Upper lobe of right lung (tissue), 1 donor: ENCODE results near the gene CGNL1. TPM values are rescaled to one million over a fixed set of nuclear protein-coding genes. Genes with fewer than 3 reads are reported as not detected.
A peak's percentile ranks its signal among the peaks of the same experiment; 100 is the strongest.

Experiments
- ATAC-seq: fragments of 200-7000 bp; cut with Tn5 transposase; one replicate; pipeline ENCODE4 v1.9.1; 2020; ENCODE audit warnings: mild to moderate bottlenecking, moderate library complexity
- DNase-seq: peaks from one replicate; pipeline ENCODE4 v3.0.0-alpha.2; 2020
- H3K27ac ChIP-seq: fragments of 200-600 bp; one replicate; pipeline ENCODE4 v1.8.0; 2022
- H3K27me3 ChIP-seq: fragments of 200-600 bp; one replicate; pipeline ENCODE4 v1.8.0; 2022; ENCODE audit warnings: mild to moderate bottlenecking
- H3K36me3 ChIP-seq: fragments of 200-600 bp; one replicate; pipeline ENCODE4 v1.8.0; 2022
- H3K4me1 ChIP-seq: fragments of 200-600 bp; one replicate; pipeline ENCODE4 v1.8.0; 2022
- H3K4me3 ChIP-seq: fragments of 200-600 bp; one replicate; pipeline ENCODE4 v1.8.0; 2022; ENCODE audit warnings: mild to moderate bottlenecking
- H3K9me3 ChIP-seq: fragments of 200-600 bp; one replicate; pipeline ENCODE4 v1.8.0; 2022
- CTCF ChIP-seq: fragments of 200-600 bp; IDR thresholded peaks from one replicate; pipeline ENCODE4 v1.8.0; 2022; ENCODE audit warnings: antibody characterized with exemption
- intact Hi-C: fragments of 100-400 bp; cut with DNase I; formaldehyde crosslinking; loops from one replicate; pipeline ENCODE4 v1.11.0; 2022
- total RNA-seq: library from RNA; stranded (reverse); fragmentation: NEBNext Ultra II Directional; extraction: Animal tissue kit (Norgen Biotek cat#: 25700); gene quantifications from one replicate; pipeline ENCODE4 v1.2.1, GENCODE V29; 2021
- donor health status: DM: no; HTN: yes; CAD: no; lungs with severe emphysema.

The CGNL1 gene
- total RNA-seq, 1 donor from 2014 or later = 54.9 TPM

GRCh38 chr15:57540736-57541135, 164.4 kb downstream of the CGNL1 start:
- H3K4me3 ChIP-seq = no peak overlapping the region
- no peak for TF ChIP-seq CTCF
- no peak for DNase-seq
- no peak overlapping the region for H3K27ac ChIP-seq
- H3K27me3 ChIP-seq = no peaks in the 10 kb centered on the region
- intact Hi-C loops = no loop called here
- H3K4me1 ChIP-seq = no peaks in the 10 kb centered on the region
- H3K36me3 ChIP-seq = no peaks in the 10 kb centered on the region
- no peak for ATAC-seq
- no peaks in the 10 kb centered on the region for H3K9me3 ChIP-seq

GRCh38 chr15:57541271-57541670, 165.0 kb downstream of the CGNL1 start:
- H3K4me3 ChIP-seq = no peak overlapping the region
- H3K4me1 ChIP-seq = no peaks in the 10 kb centered on the region
- ATAC-seq (no peak), DNase-seq (no peak)
- no peaks in the 10 kb centered on the region for H3K27me3 ChIP-seq
- no peak for TF ChIP-seq CTCF
- no peaks in the 10 kb centered on the region for H3K36me3 ChIP-seq
- no peaks in the 10 kb centered on the region for H3K9me3 ChIP-seq
- H3K27ac ChIP-seq = no peak overlapping the region
- intact Hi-C loops = no loop called here

- Histone ChIP-seq H3K36me3 (no peaks in the 10 kb centered on the region), H3K9me3 (no peaks in the 10 kb centered on the region), H3K4me1 (no peaks in the 10 kb centered on the region), H3K4me3 (no peak overlapping the region), H3K27me3 (no peaks in the 10 kb centered on the region), H3K27ac (no peak overlapping the region)
- DNase-seq = no peak
- peak; percentile 81 for TF ChIP-seq CTCF
- intact Hi-C loops = no loop called here
- peak; percentile 69 for ATAC-seq
Measured at GRCh38 chr15:57541805-57542504, 165.7 kb downstream of the CGNL1 start.

GRCh38 chr15:57542505-57542817, 166.2 kb downstream of the CGNL1 start:
- no peaks in the 10 kb centered on the region for H3K27me3 ChIP-seq
- intact Hi-C loops = no loop called here
- no peak overlapping the region for H3K27ac ChIP-seq
- ATAC-seq (no peak), DNase-seq (no peak)
- no peaks in the 10 kb centered on the region for H3K4me1 ChIP-seq
- H3K9me3 ChIP-seq = no peaks in the 10 kb centered on the region
- no peak for TF ChIP-seq CTCF
- H3K4me3 ChIP-seq = no peak overlapping the region
- no peaks in the 10 kb centered on the region for H3K36me3 ChIP-seq

GRCh38 chr15:57544848-57545480, 168.7 kb downstream of the CGNL1 start:
- no peaks in the 10 kb centered on the region for H3K4me1 ChIP-seq
- H3K9me3 ChIP-seq = no peaks in the 10 kb centered on the region
- no peak overlapping the region for H3K4me3 ChIP-seq
- no peak overlapping the region for H3K27ac ChIP-seq
- DNase-seq (no peak), ATAC-seq (no peak)
- intact Hi-C loops = no loop called here
- no peak for TF ChIP-seq CTCF
- H3K36me3 ChIP-seq = no peaks in the 10 kb centered on the region
- H3K27me3 ChIP-seq = no peaks in the 10 kb centered on the region
